ENCODE results near the gene TTYH3. TPM values are rescaled to one million over a fixed set of nuclear protein-coding genes. Genes with fewer than 3 reads are reported as not detected.
A peak's percentile ranks its signal among the peaks of the same experiment; 100 is the strongest.

Gene TTYH3, protein sequence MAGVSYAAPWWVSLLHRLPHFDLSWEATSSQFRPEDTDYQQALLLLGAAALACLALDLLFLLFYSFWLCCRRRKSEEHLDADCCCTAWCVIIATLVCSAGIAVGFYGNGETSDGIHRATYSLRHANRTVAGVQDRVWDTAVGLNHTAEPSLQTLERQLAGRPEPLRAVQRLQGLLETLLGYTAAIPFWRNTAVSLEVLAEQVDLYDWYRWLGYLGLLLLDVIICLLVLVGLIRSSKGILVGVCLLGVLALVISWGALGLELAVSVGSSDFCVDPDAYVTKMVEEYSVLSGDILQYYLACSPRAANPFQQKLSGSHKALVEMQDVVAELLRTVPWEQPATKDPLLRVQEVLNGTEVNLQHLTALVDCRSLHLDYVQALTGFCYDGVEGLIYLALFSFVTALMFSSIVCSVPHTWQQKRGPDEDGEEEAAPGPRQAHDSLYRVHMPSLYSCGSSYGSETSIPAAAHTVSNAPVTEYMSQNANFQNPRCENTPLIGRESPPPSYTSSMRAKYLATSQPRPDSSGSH
- total RNA-seq, result 33.9 TPM

DNA sequence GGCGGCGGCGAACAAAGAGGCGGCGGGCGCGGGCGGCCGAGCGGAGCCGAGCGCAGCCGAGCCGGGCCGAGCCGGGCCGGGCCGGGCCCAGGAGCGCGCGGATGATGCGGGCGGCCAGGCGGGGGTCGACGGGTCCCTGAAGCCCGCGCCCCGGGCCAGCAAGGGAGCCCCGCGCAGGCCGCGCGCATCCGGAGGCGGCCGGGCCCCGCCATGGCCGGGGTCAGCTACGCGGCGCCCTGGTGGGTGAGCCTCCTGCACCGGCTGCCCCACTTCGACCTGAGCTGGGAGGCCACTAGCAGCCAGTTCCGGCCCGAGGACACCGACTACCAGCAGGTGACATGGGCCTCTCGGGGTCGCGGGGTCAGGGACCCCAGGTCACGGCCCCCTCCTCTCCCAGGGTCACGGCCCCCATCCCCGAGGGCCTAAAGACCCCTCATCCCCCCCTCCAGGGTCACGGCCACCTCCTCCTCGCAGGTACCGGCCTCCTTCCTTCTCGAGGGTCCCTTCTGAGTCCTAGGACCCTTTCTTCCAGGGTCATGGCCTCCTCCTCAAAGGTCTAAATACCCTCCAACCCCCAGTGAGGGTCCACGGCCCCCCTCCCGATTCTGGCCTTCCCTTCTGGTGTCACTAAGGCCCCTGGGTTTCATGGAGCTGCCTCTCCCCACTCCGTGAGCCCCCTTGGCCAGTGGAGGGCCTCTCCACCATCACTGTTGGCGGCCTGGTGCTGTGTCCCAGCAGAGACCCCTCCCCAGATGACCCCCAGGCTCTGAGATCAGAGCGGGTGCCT is at the start of gene TTYH3:
TTYH3 (plus strand) TSS at position 41 of the 787 bp plus-strand sequence; CDS start at position 211, 170 bp downstream.
- H3K27me3 ChIP-seq, result no peaks in the 10 kb centered on the region
- H3K4me3 ChIP-seq, result peak within 1 kb of the TSS; percentile 79 to 86
- TF ChIP-seq POLR2A (IDR thresholded peaks at IDR 0.05) (peak in 1 of 2 donors; percentile 52), POLR2AphosphoS5 (IDR thresholded peaks at IDR 0.05; ENCODE audit: insufficient read depth in 1 of 2, low read depth in 1 of 2) (no peak)
- peaks cover 66% of the 10 kb centered on the region for H3K4me1 ChIP-seq
- no peaks in the 10 kb centered on the region for H3K36me3 ChIP-seq
- intact Hi-C loops (cut with DNase I), result loop anchor here (10.0 kb wide), 1 partner anchor 77 kb away; the partner anchor contains the start of genes BRAT1 and IQCE
- no peaks in the 10 kb centered on the region for H3K9me3 ChIP-seq
- peak within 1 kb of the TSS; percentile 85 for H3K27ac ChIP-seq
- DNase-seq (ENCODE audit: extremely low spot score in 2 of 2), result no peak

DNA sequence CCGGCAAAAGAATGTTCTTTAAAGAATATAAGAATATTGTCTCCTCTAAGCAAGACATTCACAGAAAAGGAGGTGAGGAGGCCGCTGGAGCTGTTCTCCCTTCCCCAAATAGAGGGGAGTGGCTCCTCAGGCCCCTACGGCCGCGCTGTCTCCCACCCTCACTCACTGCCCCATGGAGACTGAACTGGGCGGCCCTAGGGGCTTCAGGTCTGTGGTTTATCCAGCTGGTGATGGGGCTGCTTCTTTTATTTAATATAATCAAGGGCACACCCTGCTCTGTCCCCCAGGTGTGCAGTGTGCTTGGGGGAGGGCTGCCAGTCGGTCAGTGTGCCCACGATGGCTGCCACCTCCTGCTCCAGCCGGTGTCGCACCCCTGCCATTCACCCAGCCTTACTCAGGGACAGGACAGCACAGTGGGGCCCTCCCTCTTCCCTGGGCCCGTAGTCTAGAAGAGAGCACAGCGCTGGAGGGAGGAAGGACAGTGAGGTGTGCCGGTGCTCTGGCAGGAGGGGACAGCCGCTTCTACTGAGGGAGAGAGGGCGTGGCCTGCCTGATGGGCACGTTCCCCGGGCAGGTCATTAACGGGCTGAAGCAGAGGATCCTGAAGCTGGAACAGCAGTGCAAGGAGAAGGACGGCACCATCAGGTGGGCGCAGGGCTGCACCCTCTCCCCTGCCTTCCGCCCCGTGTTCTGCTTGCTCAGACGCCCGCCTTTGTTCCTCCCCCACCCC is 49.6 kb upstream of the TTYH3 start:
- TF ChIP-seq, protein P1, sequence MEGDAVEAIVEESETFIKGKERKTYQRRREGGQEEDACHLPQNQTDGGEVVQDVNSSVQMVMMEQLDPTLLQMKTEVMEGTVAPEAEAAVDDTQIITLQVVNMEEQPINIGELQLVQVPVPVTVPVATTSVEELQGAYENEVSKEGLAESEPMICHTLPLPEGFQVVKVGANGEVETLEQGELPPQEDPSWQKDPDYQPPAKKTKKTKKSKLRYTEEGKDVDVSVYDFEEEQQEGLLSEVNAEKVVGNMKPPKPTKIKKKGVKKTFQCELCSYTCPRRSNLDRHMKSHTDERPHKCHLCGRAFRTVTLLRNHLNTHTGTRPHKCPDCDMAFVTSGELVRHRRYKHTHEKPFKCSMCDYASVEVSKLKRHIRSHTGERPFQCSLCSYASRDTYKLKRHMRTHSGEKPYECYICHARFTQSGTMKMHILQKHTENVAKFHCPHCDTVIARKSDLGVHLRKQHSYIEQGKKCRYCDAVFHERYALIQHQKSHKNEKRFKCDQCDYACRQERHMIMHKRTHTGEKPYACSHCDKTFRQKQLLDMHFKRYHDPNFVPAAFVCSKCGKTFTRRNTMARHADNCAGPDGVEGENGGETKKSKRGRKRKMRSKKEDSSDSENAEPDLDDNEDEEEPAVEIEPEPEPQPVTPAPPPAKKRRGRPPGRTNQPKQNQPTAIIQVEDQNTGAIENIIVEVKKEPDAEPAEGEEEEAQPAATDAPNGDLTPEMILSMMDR (IDR thresholded peaks at IDR 0.05), result no peak
- no peak for DNase-seq (ENCODE audit: extremely low spot score in 2 of 2)
- Histone ChIP-seq H3K27me3 (no peaks in the 10 kb centered on the region), H3K36me3 (peaks cover 4 to 11% of the 10 kb centered on the region in 2 donors), H3K27ac (no peak overlapping the region), H3K4me1 (no peaks in the 10 kb centered on the region), H3K4me3 (no peak overlapping the region), H3K9me3 (no peaks in the 10 kb centered on the region)
- intact Hi-C loops (cut with DNase I), result no loop called here

DNA sequence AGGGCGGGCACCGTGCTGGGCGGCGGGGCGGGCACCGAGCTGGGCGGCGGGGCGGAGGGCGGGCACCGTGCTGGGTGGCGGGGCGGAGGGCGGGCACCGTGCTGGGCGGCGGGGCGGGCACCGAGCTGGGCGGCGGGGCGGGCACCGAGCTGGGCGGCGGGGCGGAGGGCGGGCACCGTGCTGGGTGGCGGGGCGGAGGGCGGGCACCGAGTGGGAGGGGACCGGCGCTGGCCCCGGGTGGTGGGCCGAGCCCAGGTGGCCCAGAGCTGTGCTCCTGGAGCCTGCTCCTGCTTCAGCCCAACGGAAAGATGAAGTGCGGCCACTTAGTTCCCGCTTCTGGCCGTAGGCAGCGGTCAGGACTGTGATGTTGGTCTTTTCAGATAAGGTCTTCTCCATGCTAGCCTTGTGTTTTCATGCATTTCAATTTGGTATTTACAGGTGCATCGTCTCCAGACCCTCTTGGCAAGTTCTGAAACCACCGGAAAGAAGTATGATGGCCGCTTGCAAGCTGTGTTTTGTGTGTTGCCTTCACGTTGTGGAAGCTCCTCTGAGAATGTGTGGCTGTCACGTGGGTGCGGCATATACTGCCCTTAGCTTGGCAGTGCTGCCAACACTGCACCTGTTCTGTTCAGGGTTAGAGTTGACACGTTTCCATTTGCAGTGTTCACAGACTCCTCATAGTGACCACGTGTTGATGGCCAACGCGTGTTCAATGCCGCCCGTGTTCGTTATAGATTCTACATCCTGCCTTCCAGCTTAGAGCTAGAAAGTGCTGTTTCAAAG is 47.8 kb upstream of the TTYH3 start:
- no peaks in the 10 kb centered on the region for H3K4me1 ChIP-seq
- no peak overlapping the region for H3K4me3 ChIP-seq
- no peak for DNase-seq (ENCODE audit: extremely low spot score in 2 of 2)
- H3K36me3 ChIP-seq, result peaks cover 4 to 13% of the 10 kb centered on the region in 2 donors
- H3K27ac ChIP-seq, result no peak overlapping the region
- no peaks in the 10 kb centered on the region for H3K27me3 ChIP-seq
- H3K9me3 ChIP-seq, result no peaks in the 10 kb centered on the region
- TF ChIP-seq POLR2AphosphoS5 (IDR thresholded peaks at IDR 0.05; ENCODE audit: insufficient read depth in 1 of 2, low read depth in 1 of 2), result no peak
- TF ChIP-seq, protein P1 (IDR thresholded peaks at IDR 0.05), result no peak
- TF ChIP-seq POLR2A (IDR thresholded peaks at IDR 0.05), result no peak
- intact Hi-C loops (cut with DNase I), result no loop called here

DNA sequence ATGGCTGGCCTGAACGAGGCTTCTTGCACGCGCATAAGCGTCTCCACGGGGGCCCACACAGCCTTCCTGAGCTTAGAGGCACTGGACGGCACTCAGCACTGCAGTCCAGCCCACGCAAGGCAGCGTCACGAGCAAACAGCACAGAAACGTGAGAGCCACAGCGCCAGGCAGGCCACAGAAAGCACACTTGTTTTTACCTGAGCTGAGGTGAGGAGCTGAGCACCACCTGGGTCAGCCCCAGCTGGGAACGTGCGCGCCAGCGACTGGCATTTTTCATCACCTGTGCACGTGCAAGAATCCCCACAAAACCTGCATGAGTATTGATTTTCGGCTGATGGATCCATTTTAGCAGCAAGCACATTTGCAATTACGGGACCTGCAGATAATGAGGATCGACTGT is 46.3 kb upstream of the TTYH3 start:
- H3K4me3 ChIP-seq, result no peak overlapping the region
- peaks cover 4 to 24% of the 10 kb centered on the region in 2 donors for H3K36me3 ChIP-seq
- no peaks in the 10 kb centered on the region for H3K9me3 ChIP-seq
- H3K4me1 ChIP-seq, result no peaks in the 10 kb centered on the region
- DNase-seq (ENCODE audit: extremely low spot score in 2 of 2), result no peak
- H3K27ac ChIP-seq, result no peak overlapping the region
- TF ChIP-seq POLR2A (IDR thresholded peaks at IDR 0.05), result no peak
- TF ChIP-seq POLR2AphosphoS5 (IDR thresholded peaks at IDR 0.05; ENCODE audit: insufficient read depth in 1 of 2, low read depth in 1 of 2), result no peak
- TF ChIP-seq, protein P1 (IDR thresholded peaks at IDR 0.05), result no peak
- intact Hi-C loops (cut with DNase I), result no loop called here
- no peaks in the 10 kb centered on the region for H3K27me3 ChIP-seq

Measured in vagina (tissue), 2 donors.